ENCODE data around the gene MIF4GD.
A peak's percentile ranks its signal among the peaks of the same experiment; 100 is the strongest.
"Not testable (repeated sequence)": the region's sequence is repeated elsewhere in the genome, so short reads cannot be mapped to it uniquely, and the experiment has no call there.

Gene MIF4GD

DNA sequence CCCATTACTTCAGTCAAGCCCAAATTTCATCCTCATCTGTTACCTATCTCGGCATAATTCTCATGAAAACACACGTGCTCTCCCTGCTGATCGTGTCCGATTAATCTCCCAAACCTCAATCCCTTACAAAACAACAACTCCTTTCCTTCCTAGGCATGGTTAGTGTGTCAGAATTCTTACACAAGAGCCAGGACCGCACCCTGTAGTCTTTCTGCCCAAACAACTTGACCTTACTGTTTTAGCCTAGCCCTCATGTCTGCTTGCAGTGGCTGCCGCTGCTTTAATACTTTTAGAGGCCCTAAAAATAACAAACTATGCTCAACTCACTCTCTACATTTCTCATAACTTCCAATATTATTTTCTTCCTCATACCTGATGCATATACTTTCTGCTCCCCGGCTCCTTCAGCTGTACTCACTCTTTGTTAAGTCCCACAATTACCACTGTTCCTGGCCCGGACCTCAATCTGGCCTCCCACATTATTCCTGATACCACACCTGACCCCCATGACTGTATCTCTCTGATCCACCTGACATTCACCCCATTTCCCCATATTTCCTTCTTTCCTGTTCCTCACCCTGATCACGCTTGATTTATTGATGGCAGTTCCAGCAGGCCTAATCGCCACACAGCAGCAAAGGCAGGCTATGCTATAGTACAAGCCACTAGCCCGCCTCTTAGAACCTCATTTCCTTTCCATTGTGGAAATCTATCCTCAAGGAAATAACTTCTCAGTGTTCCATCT is 14.9 kb downstream of the MIF4GD start:
- not testable (repeated sequence) for H3K27ac ChIP-seq (ENCODE audit: low read depth, low read length); H3K27me3 ChIP-seq (ENCODE audit: control insufficient read depth, insufficient read depth, low read length); H3K9ac ChIP-seq (ENCODE audit: low read length); H3K4me3 ChIP-seq (ENCODE audit: low read depth, low read length); H3K36me3 ChIP-seq (ENCODE audit: control insufficient read depth, insufficient read depth, low read length); H3K9me3 ChIP-seq (ENCODE audit: control insufficient read depth, insufficient read depth, low read depth, low read length)
- peaks cover 22% of the 10 kb centered on the region for H3K4me1 ChIP-seq (ENCODE audit: control insufficient read depth, insufficient read depth, low read length)

DNA sequence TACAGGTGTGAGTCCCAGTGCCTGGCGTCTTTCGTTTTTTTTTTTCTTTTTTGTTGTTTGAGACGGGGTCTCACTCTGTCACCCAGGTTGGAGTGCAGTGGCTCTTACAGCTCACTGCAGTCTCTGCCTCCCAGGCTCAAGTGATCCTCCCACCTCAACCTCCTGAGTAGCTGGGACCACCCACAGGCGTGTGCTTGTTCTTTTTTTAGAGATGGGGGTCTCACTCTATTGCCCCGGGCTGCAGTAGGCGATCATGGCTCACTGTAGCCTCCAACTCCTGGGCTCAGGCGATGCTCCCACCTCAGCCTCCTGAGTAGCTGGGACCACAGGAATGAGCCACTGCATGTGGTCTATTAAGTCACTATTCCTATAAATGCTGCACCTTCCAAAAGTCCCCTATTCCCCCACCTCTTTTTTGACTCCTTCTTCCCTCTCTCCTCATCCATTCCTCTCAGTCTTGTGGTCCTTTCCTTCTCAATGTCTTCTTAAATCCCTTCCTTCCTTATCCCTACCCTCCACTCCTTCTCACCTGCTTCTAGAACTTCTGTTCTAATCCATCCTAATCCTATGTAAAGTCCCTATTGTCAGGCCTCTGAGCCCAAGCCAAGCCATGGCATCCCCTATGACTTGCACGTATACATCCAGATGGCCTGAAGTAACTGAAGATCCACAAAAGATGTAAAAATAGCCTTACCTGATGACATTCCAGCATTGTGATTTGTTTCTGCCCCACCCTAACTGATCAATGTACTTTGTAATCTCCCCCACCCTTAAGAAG is 18.8 kb downstream of the MIF4GD start:
- Histone ChIP-seq H3K36me3 (ENCODE audit: control insufficient read depth, insufficient read depth, low read length) (no peaks in the 10 kb centered on the region), H3K27me3 (ENCODE audit: control insufficient read depth, insufficient read depth, low read length) (no peaks in the 10 kb centered on the region), H3K4me1 (ENCODE audit: control insufficient read depth, insufficient read depth, low read length) (peaks cover 21% of the 10 kb centered on the region; the same call in 1 of the 2 replicates), H3K9me3 (ENCODE audit: control insufficient read depth, insufficient read depth, low read depth, low read length) (no peaks in the 10 kb centered on the region), H3K4me3 (ENCODE audit: low read depth, low read length) (no peak overlapping the region), H3K27ac (ENCODE audit: low read depth, low read length) (no peak overlapping the region), H3K9ac (ENCODE audit: low read length) (no peak overlapping the region)

DNA sequence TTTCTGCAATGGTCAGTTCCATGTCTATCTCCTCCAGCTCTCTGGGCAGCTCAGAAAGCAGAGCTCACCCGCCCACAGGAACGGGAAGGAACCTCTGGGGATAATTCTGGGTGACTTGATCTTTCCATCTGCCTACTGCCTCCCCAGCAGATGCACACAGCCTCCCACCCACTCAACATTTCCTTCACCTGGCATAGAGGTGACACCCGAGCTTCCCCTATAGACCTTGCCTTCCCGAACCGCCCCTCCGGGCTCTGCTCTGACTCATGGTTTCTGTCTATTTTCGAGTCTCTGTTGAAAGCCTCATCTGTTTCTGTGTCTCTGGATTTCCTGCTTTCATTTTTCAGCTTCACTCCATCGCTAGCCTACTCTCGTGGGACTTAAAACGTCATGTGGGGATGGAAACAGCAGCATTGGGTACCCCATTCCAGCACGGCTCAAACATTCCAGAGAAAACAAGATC is 21.0 kb downstream of the MIF4GD start:
- Histone ChIP-seq H3K4me3 (ENCODE audit: low read depth, low read length) (no peak overlapping the region), H3K9ac (ENCODE audit: low read length) (peak overlapping the region; percentile 17), H3K27me3 (ENCODE audit: control insufficient read depth, insufficient read depth, low read length) (no peaks in the 10 kb centered on the region), H3K36me3 (ENCODE audit: control insufficient read depth, insufficient read depth, low read length) (peaks cover 17% of the 10 kb centered on the region), H3K27ac (ENCODE audit: low read depth, low read length) (no peak overlapping the region), H3K9me3 (ENCODE audit: control insufficient read depth, insufficient read depth, low read depth, low read length) (no peaks in the 10 kb centered on the region), H3K4me1 (ENCODE audit: control insufficient read depth, insufficient read depth, low read length) (peaks cover 21% of the 10 kb centered on the region; the same call in 1 of the 2 replicates)

- peak overlapping the region; percentile 17 for H3K9ac ChIP-seq (ENCODE audit: low read length)
- peaks cover 21% of the 10 kb centered on the region; the same call in 1 of the 2 replicates for H3K4me1 ChIP-seq (ENCODE audit: control insufficient read depth, insufficient read depth, low read length)
- H3K9me3 ChIP-seq (ENCODE audit: control insufficient read depth, insufficient read depth, low read depth, low read length) = no peaks in the 10 kb centered on the region
- no peak overlapping the region for H3K4me3 ChIP-seq (ENCODE audit: low read depth, low read length)
- H3K36me3 ChIP-seq (ENCODE audit: control insufficient read depth, insufficient read depth, low read length) = peaks cover 22% of the 10 kb centered on the region
- H3K27ac ChIP-seq (ENCODE audit: low read depth, low read length) = no peak overlapping the region
- H3K27me3 ChIP-seq (ENCODE audit: control insufficient read depth, insufficient read depth, low read length) = no peaks in the 10 kb centered on the region
These were observed 21.5 kb downstream of the MIF4GD start for GRCh38 chr17:75249564-75249963.

DNA sequence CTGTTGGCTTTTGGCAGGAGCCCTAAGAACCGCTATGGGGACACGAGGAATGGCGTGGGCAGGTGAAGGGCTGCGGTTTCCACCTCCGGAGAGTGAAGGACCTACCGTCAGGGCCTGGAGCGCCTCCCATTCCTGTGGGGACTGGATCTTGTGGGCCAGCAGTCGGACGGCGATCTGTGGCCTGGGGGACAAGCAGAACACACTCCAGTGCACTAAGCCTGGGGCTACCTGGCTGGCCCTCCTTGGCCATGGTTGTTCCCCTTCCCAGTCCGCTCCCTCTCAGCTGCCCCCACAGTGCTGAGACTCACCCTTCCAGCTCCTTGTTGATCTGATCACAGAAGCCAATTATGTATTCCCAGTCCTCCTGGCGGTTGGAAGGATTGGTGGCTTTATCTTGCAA is 24.6 kb downstream of the MIF4GD start:
- Histone ChIP-seq H3K9me3 (ENCODE audit: control insufficient read depth, insufficient read depth, low read depth, low read length) (no peaks in the 10 kb centered on the region), H3K4me1 (ENCODE audit: control insufficient read depth, insufficient read depth, low read length) (peaks cover 13% of the 10 kb centered on the region; the same call in 1 of the 2 replicates), H3K27ac (ENCODE audit: low read depth, low read length) (no peak overlapping the region), H3K4me3 (ENCODE audit: low read depth, low read length) (no peak overlapping the region), H3K36me3 (ENCODE audit: control insufficient read depth, insufficient read depth, low read length) (peaks cover 53% of the 10 kb centered on the region), H3K27me3 (ENCODE audit: control insufficient read depth, insufficient read depth, low read length) (no peaks in the 10 kb centered on the region), H3K9ac (ENCODE audit: low read length) (no peak overlapping the region)

- Histone ChIP-seq H3K9ac (ENCODE audit: low read length) (no peak overlapping the region), H3K4me3 (ENCODE audit: low read depth, low read length) (no peak overlapping the region), H3K9me3 (ENCODE audit: control insufficient read depth, insufficient read depth, low read depth, low read length) (no peaks in the 10 kb centered on the region), H3K27ac (ENCODE audit: low read depth, low read length) (no peak overlapping the region), H3K27me3 (ENCODE audit: control insufficient read depth, insufficient read depth, low read length) (no peaks in the 10 kb centered on the region), H3K4me1 (ENCODE audit: control insufficient read depth, insufficient read depth, low read length) (peaks cover 11% of the 10 kb centered on the region; the same call in 1 of the 2 replicates), H3K36me3 (ENCODE audit: control insufficient read depth, insufficient read depth, low read length) (peaks cover 63% of the 10 kb centered on the region)
These were observed 26.0 kb downstream of the MIF4GD start for GRCh38 chr17:75245011-75245410.

GRCh38 chr17:75244133-75244866 is 26.7 kb downstream of the MIF4GD start:
- Histone ChIP-seq H3K4me3 (ENCODE audit: low read depth, low read length) (no peak overlapping the region), H3K27me3 (ENCODE audit: control insufficient read depth, insufficient read depth, low read length) (no peaks in the 10 kb centered on the region), H3K36me3 (ENCODE audit: control insufficient read depth, insufficient read depth, low read length) (peaks cover 70% of the 10 kb centered on the region), H3K27ac (ENCODE audit: low read depth, low read length) (no peak overlapping the region), H3K9ac (ENCODE audit: low read length) (no peak overlapping the region), H3K9me3 (ENCODE audit: control insufficient read depth, insufficient read depth, low read depth, low read length) (no peaks in the 10 kb centered on the region), H3K4me1 (ENCODE audit: control insufficient read depth, insufficient read depth, low read length) (peaks cover 4% of the 10 kb centered on the region; the same call in 1 of the 2 replicates)

DNA sequence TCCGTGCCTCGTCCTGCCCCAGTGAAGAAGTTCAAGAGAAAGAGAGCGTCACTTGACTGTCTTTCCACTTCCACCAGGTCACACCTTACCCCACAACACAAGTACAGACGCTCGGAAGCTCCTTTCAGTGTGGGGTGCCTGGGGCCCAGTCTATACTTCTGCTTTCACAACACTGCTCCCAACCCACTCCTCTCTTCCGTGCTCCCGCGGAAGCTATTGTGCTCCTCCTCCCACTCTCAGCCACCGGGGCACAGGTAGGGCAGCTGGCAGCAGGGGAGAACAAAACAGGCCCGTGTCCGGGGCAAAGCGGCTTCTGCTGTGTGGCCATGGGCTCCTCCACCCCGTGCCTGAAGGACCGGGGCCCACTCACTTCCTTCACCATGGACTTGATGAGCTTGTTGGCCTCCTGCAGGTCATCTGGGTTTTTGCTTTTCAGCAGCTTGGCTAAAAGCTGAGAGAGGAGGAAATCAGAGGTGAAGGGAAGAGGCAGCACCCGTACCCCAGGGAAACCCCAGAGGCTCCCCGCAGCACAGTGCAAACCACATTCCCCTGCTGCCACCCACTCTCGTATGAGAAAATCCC is 28.5 kb downstream of the MIF4GD start:
- no peaks in the 10 kb centered on the region for H3K9me3 ChIP-seq (ENCODE audit: control insufficient read depth, insufficient read depth, low read depth, low read length)
- H3K9ac ChIP-seq (ENCODE audit: low read length) = no peak overlapping the region
- H3K36me3 ChIP-seq (ENCODE audit: control insufficient read depth, insufficient read depth, low read length) = peaks cover 87% of the 10 kb centered on the region
- H3K27ac ChIP-seq (ENCODE audit: low read depth, low read length) = no peak overlapping the region
- no peaks in the 10 kb centered on the region for H3K27me3 ChIP-seq (ENCODE audit: control insufficient read depth, insufficient read depth, low read length)
- H3K4me1 ChIP-seq (ENCODE audit: control insufficient read depth, insufficient read depth, low read length) = peaks cover 3% of the 10 kb centered on the region; the same call in 1 of the 2 replicates
- no peak overlapping the region for H3K4me3 ChIP-seq (ENCODE audit: low read depth, low read length)

DNA sequence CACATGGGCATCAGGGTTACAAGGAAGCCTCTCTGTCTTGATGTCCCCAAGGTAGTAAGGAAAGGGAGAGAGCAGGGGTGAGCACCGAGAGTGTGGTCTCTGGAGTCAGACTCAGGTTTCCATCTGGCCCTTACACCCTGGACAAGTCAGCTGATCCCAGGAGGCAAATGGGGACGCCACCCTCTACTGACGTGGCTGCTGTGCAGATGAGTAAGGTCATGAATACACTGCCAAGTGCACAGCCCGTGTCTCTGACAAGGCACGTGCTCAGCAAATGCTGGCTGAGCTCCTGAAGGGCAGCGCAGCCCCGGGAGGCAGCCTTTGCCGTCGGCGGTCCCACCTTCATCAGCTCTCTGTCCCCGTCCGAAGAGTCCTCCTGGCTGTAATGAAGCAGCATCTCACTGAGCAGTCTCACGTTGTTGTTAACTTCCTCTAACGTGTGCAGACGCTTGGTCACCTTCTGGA is 29.0 kb downstream of the MIF4GD start:
- Histone ChIP-seq H3K27me3 (ENCODE audit: control insufficient read depth, insufficient read depth, low read length) (no peaks in the 10 kb centered on the region), H3K27ac (ENCODE audit: low read depth, low read length) (no peak overlapping the region), H3K4me1 (ENCODE audit: control insufficient read depth, insufficient read depth, low read length) (peaks cover 3% of the 10 kb centered on the region; the same call in 1 of the 2 replicates), H3K36me3 (ENCODE audit: control insufficient read depth, insufficient read depth, low read length) (peaks cover 92% of the 10 kb centered on the region), H3K9ac (ENCODE audit: low read length) (no peak overlapping the region), H3K9me3 (ENCODE audit: control insufficient read depth, insufficient read depth, low read depth, low read length) (no peaks in the 10 kb centered on the region), H3K4me3 (ENCODE audit: low read depth, low read length) (no peak overlapping the region)

GRCh38 chr17:75241502-75241901 is 29.5 kb downstream of the MIF4GD start:
- H3K9ac ChIP-seq (ENCODE audit: low read length) = no peak overlapping the region
- no peaks in the 10 kb centered on the region for H3K27me3 ChIP-seq (ENCODE audit: control insufficient read depth, insufficient read depth, low read length)
- H3K4me1 ChIP-seq (ENCODE audit: control insufficient read depth, insufficient read depth, low read length) = peaks cover 3% of the 10 kb centered on the region; the same call in 1 of the 2 replicates
- peaks cover 95% of the 10 kb centered on the region for H3K36me3 ChIP-seq (ENCODE audit: control insufficient read depth, insufficient read depth, low read length)
- H3K9me3 ChIP-seq (ENCODE audit: control insufficient read depth, insufficient read depth, low read depth, low read length) = no peaks in the 10 kb centered on the region
- H3K27ac ChIP-seq (ENCODE audit: low read depth, low read length) = no peak overlapping the region
- H3K4me3 ChIP-seq (ENCODE audit: low read depth, low read length) = no peak overlapping the region

Measured in HUES6 (cell line).